ENCODE measurements around the gene BTNL2. TPM values are rescaled to one million over a fixed set of nuclear protein-coding genes. Genes with fewer than 3 reads are reported as not detected.
"Not testable (repeated sequence)": the region's sequence is repeated elsewhere in the genome, so short reads cannot be mapped to it uniquely, and the experiment has no call there.

Gene BTNL2, protein sequence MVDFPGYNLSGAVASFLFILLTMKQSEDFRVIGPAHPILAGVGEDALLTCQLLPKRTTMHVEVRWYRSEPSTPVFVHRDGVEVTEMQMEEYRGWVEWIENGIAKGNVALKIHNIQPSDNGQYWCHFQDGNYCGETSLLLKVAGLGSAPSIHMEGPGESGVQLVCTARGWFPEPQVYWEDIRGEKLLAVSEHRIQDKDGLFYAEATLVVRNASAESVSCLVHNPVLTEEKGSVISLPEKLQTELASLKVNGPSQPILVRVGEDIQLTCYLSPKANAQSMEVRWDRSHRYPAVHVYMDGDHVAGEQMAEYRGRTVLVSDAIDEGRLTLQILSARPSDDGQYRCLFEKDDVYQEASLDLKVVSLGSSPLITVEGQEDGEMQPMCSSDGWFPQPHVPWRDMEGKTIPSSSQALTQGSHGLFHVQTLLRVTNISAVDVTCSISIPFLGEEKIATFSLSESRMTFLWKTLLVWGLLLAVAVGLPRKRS
- polyA plus RNA-seq (2012; ENCODE audit: insufficient read depth, insufficient read length): not detected

DNA sequence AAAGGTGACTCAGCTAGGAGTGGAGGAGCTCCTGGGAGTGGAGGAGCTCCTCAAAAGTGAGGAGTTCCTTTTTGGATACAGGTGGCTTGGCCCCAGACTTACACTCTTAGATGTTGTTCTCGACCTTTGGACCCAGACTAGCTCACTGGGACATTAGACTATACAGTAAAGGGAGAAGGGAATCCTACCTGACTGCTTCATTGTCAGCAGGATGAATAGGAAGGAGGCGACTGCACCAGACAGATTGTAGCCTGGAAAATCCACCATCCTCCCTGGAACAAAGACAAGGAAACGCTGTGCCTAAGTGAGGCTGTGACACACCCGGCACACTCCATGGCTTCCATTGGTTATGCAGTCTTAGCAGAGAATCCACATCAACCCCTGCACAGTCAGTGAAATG, at the start of gene BTNL2:
Gene BTNL2, minus strand, starts transcription at position 325 of the 400 bp plus-strand sequence. Its CDS starts 58 bp downstream, at position 267.
- DNase-seq (ENCODE audit: low read depth, low spot score): no peak
- H3K4me3 ChIP-seq (ENCODE audit: low read length): no peak within 1 kb of the TSS

DNA sequence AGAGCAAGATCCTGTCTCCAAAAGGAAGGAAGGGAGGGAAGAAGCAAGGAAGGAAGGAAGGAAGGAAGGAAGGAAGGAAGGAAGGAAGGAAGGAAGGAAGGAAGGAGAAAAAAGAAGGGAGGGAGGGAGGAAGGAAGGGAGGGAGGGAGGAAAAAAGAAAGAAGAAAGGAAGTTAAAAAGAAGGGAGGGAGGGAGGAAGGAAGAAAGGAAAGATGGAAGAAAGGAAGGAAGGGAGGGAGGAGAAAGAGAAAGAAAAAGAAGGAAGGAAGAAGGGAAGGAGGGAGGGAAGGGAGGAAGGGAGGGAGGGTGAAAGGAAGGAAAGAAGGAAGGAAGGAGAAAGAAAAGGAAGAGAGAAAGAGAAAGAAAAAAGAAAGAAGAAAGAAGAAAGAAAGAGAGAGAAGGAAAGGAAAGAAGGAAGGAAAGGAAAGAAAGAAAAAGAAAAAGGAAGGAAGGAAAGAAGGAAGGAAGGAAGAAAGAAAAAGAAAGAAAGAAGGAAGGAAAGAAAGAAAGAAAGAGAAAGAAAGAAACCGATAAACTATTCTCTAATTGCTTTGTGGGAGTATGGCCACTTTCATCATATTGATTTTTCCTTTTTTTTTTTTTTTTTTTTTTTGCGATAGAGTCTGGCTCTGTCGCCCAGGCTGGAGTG, 42.2 kb upstream of the BTNL2 start:
- DNase-seq (ENCODE audit: low read depth, low spot score): no peak
- no peak overlapping the region for H3K4me3 ChIP-seq (ENCODE audit: low read length)

DNA sequence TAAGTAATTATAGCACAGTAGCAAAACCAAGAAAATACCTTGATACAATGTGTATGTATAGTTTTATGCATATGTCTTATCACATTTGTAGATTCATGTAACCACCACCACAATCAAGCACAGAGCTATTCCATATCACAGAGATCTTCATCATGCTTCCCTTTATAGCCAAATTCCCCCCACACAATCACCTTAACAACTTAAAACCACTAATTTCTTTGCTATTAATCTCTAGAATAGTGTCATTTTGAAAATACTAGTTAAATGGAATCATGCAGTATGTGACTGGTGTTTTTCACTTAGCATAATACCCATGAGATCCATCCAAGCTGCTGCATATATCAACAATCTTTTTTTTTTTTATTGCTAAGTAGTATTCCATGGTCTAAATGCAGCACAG, 41.0 kb upstream of the BTNL2 start:
- H3K4me3 ChIP-seq (ENCODE audit: low read length): no peak overlapping the region
- DNase-seq (ENCODE audit: low read depth, low spot score): no peak

DNA sequence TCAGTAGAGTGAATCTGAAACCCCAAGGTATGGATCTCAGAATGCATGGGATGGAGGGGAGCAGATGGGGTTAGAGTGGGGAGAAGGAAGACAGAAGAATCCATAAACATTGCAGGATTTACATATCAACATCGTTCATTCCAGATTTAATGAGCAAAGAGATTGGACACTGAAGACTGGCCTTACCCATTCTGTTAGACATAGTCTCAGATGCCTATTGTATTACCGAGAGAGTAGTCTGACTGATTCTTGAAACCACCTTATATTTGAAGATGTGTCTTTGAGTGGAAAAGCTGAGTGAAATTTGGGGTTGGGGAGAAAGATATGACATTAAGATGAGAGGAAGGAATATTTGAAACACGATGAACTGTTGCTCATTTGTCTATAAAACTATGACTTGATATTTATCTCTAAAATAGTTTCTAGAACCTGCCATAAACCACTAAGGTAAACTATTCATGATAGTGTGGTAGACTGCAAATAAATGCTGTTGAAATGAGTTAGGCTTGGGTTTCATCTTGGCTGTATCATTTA, 38.4 kb upstream of the BTNL2 start:
- H3K4me3 ChIP-seq (ENCODE audit: low read length): no peak overlapping the region
- DNase-seq (ENCODE audit: low read depth, low spot score): no peak

DNA sequence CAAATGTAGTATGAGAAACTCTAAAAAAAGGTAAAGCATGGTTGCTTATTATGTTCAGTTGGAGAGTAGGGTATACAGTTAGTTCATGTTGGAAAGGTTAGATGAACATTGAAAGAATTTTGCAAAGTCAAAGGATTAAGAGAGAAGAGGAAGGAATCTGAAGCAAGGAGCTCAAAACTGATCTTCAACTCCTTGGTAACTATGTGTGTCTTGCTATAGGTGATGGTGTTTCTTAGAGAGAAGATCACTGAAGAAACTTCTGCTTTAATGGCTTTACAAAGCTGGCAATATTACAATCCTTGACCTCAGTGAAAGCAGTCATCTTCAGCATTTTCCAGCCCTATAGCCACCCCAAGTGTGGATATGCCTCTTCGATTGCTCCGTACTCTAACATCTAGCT, 37.5 kb upstream of the BTNL2 start:
- no peak for DNase-seq (ENCODE audit: low read depth, low spot score)
- no peak overlapping the region for H3K4me3 ChIP-seq (ENCODE audit: low read length)

DNA sequence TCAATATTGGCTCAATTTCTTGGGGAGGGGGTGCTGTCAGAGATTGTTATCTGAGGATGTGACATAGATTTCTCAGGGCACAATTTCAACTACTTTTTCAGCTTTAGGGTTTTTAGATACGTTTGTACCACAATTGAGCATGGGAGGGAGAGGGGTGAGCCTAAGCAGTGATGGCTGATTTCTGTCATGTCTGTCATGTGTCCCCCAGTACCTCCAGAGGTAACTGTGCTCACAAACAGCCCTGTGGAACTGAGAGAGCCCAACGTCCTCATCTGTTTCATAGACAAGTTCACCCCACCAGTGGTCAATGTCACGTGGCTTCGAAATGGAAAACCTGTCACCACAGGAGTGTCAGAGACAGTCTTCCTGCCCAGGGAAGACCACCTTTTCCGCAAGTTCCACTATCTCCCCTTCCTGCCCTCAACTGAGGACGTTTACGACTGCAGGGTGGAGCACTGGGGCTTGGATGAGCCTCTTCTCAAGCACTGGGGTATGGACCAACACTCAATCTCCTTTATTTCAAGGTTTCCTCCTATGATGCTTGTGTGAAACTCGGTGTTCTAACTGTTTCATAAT, 36.1 kb upstream of the BTNL2 start:
- H3K4me3 ChIP-seq (ENCODE audit: low read length): no peak overlapping the region

DNA sequence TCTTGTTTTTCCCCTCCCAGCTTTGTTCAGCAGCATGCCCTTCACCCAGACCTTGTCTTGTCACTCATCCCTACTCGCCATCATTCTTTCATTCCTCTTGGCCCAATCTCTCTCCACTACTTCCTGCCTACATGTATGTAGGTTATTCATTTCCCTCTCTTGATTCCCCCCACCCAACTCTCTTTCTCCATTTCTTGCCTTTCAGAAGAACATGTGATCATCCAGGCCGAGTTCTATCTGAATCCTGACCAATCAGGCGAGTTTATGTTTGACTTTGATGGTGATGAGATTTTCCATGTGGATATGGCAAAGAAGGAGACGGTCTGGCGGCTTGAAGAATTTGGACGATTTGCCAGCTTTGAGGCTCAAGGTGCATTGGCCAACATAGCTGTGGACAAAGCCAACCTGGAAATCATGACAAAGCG, 35.3 kb upstream of the BTNL2 start:
- DNase-seq (ENCODE audit: low read depth, low spot score): no peak
- no peak overlapping the region for H3K4me3 ChIP-seq (ENCODE audit: low read length)

More for the DNA sequence above, 36.1 kb upstream of the BTNL2 start:
- DNase-seq (ENCODE audit: low read depth, low spot score): no peak

DNA sequence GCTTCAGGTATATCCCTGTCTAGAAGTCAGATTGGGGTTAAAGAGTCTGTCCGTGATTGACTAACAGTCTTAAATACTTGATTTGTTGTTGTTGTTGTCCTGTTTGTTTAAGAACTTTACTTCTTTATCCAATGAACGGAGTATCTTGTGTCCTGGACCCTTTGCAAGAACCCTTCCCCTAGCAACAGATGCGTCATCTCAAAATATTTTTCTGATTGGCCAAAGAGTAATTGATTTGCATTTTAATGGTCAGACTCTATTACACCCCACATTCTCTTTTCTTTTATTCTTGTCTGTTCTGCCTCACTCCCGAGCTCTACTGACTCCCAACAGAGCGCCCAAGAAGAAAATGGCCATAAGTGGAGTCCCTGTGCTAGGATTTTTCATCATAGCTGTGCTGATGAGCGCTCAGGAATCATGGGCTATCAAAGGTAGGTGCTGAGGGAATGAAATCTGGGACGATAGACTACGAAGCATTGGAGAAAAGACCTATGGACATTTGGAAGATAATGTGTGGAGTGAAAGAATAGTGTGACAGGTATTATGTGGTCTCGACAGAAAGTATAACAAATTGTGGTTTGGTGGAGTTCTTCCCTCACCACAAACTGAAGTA, 32.7 kb upstream of the BTNL2 start, which contains the start of gene HLA-DRA:
Gene HLA-DRA, plus strand, starts transcription at position 286 of the 613 bp plus-strand sequence. Its CDS starts 64 bp downstream, at position 350.
- peak; percentile 70 for DNase-seq (ENCODE audit: low read depth, low spot score)
- no peak within 1 kb of the TSS for H3K4me3 ChIP-seq (ENCODE audit: low read length)

DNA sequence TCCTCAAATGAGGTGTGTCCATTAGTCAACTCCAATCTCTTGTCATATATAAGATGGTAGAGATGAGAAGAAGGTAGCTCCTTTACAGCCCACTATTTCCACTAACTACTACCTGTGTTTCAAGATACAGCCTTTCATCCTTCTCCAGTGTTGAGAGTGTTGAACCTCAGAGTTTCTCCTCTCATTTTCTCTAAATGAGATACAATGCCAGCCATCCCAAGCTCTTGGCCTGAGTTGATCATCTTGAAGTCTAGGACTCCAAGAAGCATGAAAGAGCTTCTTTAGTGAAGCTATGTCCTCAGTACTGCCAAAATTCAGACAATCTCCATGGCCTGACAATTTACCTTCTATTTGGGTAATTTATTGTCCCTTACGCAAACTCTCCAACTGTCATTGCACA, 32.2 kb upstream of the BTNL2 start:
- no peak for DNase-seq (ENCODE audit: low read depth, low spot score)
- H3K4me3 ChIP-seq (ENCODE audit: low read length): no peak overlapping the region

DNA sequence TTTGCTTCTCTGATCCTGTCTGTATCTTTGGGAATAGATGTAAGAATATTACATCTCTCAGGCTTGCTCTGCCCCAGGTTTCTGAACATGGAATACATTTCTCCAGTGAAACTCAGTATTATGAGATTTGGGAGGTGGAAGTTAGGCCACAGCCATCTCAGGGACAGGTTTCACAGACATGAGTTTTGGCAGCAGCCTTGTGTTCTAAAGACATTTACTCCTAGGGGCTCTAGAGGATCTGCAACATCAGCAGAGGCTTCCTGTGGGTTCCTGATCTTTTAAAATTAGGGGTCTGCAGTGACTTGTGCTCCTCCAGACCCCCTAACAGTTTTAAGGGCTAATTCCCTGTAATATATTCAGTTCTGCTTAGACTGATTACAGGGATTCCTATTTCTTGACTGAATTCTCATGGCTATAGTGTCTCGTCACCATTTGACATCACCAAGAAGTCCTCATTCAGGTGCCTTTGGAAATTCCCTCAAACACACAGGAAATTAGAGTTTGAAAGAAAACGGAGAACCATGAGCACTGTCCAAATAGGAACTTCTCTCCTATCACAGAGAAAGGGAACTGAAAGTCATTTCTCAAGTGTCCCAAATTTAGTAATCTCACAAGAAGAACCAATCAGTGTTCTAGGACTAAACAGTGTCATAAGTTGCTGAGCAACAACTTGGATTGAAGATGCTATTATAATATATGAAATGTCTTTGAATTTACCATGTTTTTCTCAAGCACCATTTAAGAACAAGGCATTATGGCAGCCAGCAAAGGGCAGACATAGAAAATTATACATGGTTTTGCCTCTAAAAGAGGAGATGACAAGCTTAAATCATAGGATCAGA, 30.2 kb upstream of the BTNL2 start:
- H3K4me3 ChIP-seq (ENCODE audit: low read length): no peak overlapping the region
- peak; percentile 11 for DNase-seq (ENCODE audit: low read depth, low spot score)

DNA sequence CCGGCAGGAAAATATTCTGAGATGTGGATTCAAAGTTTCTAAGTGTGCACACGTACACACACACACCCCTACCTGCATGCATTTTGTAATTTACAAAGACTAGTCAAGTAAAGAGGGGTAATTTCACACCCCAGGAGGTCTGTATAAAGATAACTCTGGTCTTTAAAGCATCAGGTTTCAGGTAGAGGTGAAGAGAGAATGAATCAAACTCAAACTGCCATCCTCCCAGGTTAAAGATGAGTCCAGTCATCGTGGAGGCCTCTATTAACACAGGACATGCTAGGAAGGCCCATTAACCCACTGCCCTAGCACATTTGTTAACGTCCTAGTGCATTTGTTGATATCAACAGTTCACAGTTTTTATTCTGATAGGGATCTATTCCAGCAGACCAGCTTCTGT, 29.2 kb upstream of the BTNL2 start:
- H3K4me3 ChIP-seq (ENCODE audit: low read length): no peak overlapping the region
- no peak for DNase-seq (ENCODE audit: low read depth, low spot score)

DNA sequence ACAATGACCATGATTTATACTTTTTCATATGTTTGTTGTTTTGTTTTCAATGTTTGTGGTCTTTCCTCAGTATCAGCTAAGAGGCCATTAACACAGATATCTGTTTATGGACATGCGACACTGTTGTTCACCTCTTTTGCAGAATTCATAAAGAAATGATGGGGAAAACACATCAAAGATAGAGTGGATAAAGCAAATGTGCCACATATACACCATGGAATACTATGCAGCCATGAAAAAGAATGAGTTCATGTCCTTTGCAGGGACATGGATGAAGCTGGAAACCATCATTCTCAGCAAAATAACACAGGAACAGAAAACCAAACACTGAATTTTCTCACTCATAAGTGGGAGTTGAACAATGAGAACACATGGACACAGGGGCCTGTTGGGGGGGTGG, 27.0 kb upstream of the BTNL2 start:
- DNase-seq (ENCODE audit: low read depth, low spot score); H3K4me3 ChIP-seq (ENCODE audit: low read length): not testable (repeated sequence)

DNA sequence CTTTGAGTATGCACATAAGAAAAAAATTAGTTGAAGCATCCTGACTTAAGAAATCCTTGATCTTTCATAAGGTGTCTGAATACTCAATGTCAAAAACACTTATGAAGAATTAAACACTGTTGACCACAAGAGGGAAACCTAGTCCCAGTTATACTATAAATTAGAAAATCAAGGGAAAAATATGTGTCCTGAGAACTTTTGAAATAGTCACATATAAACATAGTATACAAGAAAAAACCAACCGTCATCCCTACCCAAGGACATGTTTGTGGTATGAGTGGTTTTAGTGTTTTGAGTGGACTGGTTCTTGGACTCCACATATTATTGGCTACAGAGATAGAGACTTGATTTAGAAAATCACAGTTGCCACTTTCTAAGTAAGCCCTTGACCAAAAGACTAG, 25.1 kb upstream of the BTNL2 start:
- no peak overlapping the region for H3K4me3 ChIP-seq (ENCODE audit: low read length)
- DNase-seq (ENCODE audit: low read depth, low spot score): peak; percentile 19

DNA sequence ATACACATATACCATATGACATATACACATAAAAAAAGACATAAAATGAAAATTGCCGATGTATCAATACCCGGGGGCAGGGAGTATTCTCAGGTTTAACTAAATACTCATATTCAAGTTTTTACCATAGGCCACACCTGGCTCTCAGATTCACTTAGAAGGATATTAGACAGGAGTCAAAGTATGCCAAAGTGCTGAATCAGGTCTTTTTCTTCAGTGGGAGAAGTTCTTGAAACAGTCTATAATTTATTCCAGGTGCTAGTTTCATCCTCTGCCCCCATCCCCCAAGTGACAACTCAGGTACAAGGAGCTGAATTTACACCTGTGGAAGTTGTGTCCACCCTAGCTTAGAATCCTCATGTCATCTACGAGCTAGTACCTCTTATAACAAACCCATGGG, 24.2 kb upstream of the BTNL2 start:
- no peak for DNase-seq (ENCODE audit: low read depth, low spot score)
- H3K4me3 ChIP-seq (ENCODE audit: low read length): no peak overlapping the region

DNA sequence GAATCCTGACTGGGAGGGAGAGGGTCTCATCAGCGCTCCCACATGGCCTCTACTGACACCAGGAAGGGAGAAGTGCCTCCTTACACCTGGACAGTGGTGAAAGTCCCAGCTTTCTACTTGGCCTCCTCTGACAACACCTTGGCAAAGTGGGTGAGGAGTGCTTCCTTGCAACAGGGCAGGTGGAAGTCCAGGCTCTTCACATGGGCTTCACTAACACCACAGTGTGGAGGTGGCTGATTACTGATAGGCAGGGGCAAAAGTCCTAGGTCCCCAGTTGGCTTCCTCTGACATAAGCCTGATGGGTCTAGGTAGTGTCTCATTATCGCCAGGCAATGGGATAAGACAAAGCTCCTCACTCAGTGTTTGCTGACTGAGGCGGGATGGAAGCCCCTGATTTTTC, 23.2 kb upstream of the BTNL2 start:
- no peak for DNase-seq (ENCODE audit: low read depth, low spot score)
- no peak overlapping the region for H3K4me3 ChIP-seq (ENCODE audit: low read length)

DNA sequence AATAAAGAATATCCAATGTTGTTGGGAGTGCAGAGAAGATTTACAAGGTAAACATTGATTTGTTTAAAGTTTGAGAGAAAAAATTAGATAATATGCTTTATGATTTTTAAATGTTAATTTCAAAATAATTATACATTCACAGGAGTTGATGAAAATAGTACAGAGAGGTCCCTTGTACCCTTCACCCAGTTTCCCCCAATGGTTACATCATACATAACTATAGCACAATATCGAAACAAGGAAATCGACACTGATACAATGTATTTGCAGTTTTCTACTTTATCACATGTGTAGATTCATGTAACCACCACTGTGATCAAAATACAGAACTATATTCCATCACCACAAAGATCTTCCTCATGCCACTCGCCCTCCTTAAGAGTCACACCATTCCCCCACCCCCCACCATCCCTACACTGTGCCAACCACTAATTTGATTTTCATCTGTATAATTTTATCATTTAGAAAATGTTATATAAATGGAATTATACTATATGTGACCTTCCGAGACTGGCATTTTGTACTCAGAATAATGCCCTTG, 21.0 kb upstream of the BTNL2 start:
- no peak overlapping the region for H3K4me3 ChIP-seq (ENCODE audit: low read length)
- DNase-seq (ENCODE audit: low read depth, low spot score): no peak

DNA sequence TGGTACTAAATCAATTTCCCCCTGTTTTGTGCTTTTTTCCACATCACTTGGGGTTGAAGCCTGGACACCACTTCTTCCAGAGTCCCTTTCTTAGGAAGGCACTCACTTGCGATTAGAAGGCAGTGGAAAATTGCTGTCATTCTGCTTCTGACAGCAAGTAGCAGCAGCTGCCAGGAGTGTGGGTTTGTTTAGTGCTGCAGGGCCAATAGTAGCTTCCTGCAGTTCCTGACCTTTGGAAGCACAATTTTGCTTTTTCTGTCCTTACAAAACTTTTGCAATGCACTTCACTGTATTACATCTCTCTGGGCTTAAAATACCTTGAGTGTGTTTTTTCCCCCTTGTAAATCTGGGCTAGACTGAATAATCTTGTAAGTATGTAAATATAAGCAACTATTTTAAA, 20.2 kb upstream of the BTNL2 start:
- no peak overlapping the region for H3K4me3 ChIP-seq (ENCODE audit: low read length)
- DNase-seq (ENCODE audit: low read depth, low spot score): no peak

DNA sequence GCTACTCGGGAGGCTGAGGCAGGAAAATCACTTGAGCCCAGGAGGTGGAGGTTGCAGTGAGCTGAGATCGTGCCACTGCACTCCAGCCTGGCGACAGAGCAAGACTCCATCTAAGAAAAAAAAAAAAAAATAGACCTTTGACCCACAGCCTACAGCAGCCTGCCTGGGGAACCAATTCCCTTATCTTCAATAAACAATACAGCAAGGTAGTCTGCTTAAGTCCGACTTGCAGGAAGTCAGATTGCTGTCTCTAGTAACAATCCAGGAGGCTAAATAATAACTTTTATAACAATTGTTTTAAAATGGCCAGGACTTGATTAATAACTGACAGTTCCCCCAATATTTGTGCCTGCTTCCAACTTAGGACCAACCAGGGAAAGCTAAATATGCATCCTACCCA, 19.4 kb upstream of the BTNL2 start:
- DNase-seq (ENCODE audit: low read depth, low spot score): no peak
- no peak overlapping the region for H3K4me3 ChIP-seq (ENCODE audit: low read length)

Measured in Jurkat, Clone E6-1 (cell line).